ENCODE results near the gene BDNF. TPM values are rescaled to one million over a fixed set of nuclear protein-coding genes. Genes with fewer than 3 reads are reported as not detected.

The BDNF gene
- total RNA-seq, 1 experiment from 2014 or later: 5.4 TPM

- Histone ChIP-seq H3K36me3 (ENCODE audit: low read depth) (no peaks in the 10 kb centered on the region), H3K4me3 (no peak overlapping the region), H3K4me2 (no peak overlapping the region), H3K79me2 (ENCODE audit: low read depth) (no peaks in the 10 kb centered on the region), H4K20me1 (ENCODE audit: insufficient read depth) (no peaks in the 10 kb centered on the region), H3F3A (ENCODE audit: insufficient read depth, low read depth) (no peaks in the 10 kb centered on the region), H3K4me1 (replicated peaks; ENCODE audit: insufficient read depth) (no peaks in the 10 kb centered on the region), H3K27me3 (ENCODE audit: insufficient read depth, low read depth) (no peaks in the 10 kb centered on the region), H2AFZ (no peak overlapping the region), H3K9me3 (ENCODE audit: insufficient read depth, low read depth) (no peaks in the 10 kb centered on the region), H3K9me2 (ENCODE audit: insufficient read depth) (no peaks in the 10 kb centered on the region; the same call in 1 of the 2 replicates), H3K27ac (no peak overlapping the region)
- no peak for TF ChIP-seq EZH2 (IDR thresholded peaks at IDR 0.05; ENCODE audit: low read depth)
- TF ChIP-seq CTCF (conservative IDR thresholded peaks at IDR 0.05): no peak
- ChIA-PET POLR2A (ENCODE audit: unreplicated experiment) (no interaction called here), CTCF (no interaction called here)
- no peak for DNase-seq
- intact Hi-C loops (cut with micrococcal nuclease; ENCODE audit: unreplicated experiment): no loop called here
- no TSS peak for BruUV-seq (replicated peaks)
Measured at GRCh38 chr11:27677108-27677507, 23.1 kb downstream of the BDNF start.

GRCh38 chr11:27673979-27674663 is 26.1 kb downstream of the BDNF start:
- Histone ChIP-seq H3K9me3 (ENCODE audit: insufficient read depth, low read depth) (no peaks in the 10 kb centered on the region), H3K4me2 (no peak overlapping the region), H3K79me2 (ENCODE audit: low read depth) (no peaks in the 10 kb centered on the region), H2AFZ (no peak overlapping the region), H3K27ac (no peak overlapping the region), H3K4me3 (no peak overlapping the region), H3K9me2 (ENCODE audit: insufficient read depth) (no peaks in the 10 kb centered on the region; the same call in 1 of the 2 replicates), H3K36me3 (ENCODE audit: low read depth) (no peaks in the 10 kb centered on the region), H3K27me3 (ENCODE audit: insufficient read depth, low read depth) (no peaks in the 10 kb centered on the region), H3F3A (ENCODE audit: insufficient read depth, low read depth) (no peaks in the 10 kb centered on the region), H3K4me1 (replicated peaks; ENCODE audit: insufficient read depth) (no peaks in the 10 kb centered on the region), H4K20me1 (ENCODE audit: insufficient read depth) (no peaks in the 10 kb centered on the region)
- intact Hi-C loops (cut with micrococcal nuclease; ENCODE audit: unreplicated experiment): no loop called here
- no peak for DNase-seq
- TF ChIP-seq EZH2 (IDR thresholded peaks at IDR 0.05; ENCODE audit: low read depth) (no peak), CTCF (conservative IDR thresholded peaks at IDR 0.05) (no peak)
- no TSS peak for BruUV-seq (replicated peaks)
- POLR2A ChIA-PET (ENCODE audit: unreplicated experiment): no interaction called here
- CTCF ChIA-PET: no interaction called here

- Histone ChIP-seq H3K27me3 (ENCODE audit: insufficient read depth, low read depth) (no peaks in the 10 kb centered on the region), H3K4me2 (no peak overlapping the region), H3K4me3 (no peak overlapping the region)
Measured at GRCh38 chr11:27672836-27673464, 27.3 kb downstream of the BDNF start.

More at GRCh38 chr11:27672836-27673464, 27.3 kb downstream of the BDNF start:
- no peak for TF ChIP-seq CTCF (conservative IDR thresholded peaks at IDR 0.05)
- TF ChIP-seq EZH2 (IDR thresholded peaks at IDR 0.05; ENCODE audit: low read depth): no peak
- Histone ChIP-seq H3K9me3 (ENCODE audit: insufficient read depth, low read depth) (no peaks in the 10 kb centered on the region), H3K27ac (no peak overlapping the region), H3K9me2 (ENCODE audit: insufficient read depth) (no peaks in the 10 kb centered on the region; the same call in 1 of the 2 replicates), H3F3A (ENCODE audit: insufficient read depth, low read depth) (no peaks in the 10 kb centered on the region), H2AFZ (no peak overlapping the region), H4K20me1 (ENCODE audit: insufficient read depth) (no peaks in the 10 kb centered on the region), H3K79me2 (ENCODE audit: low read depth) (no peaks in the 10 kb centered on the region), H3K4me1 (replicated peaks; ENCODE audit: insufficient read depth) (no peaks in the 10 kb centered on the region), H3K36me3 (ENCODE audit: low read depth) (no peaks in the 10 kb centered on the region)
- ChIA-PET POLR2A (ENCODE audit: unreplicated experiment) (no interaction called here), CTCF (no interaction called here)
- no TSS peak for BruUV-seq (replicated peaks)
- DNase-seq: peak; percentile 12 to 57
- intact Hi-C loops (cut with micrococcal nuclease; ENCODE audit: unreplicated experiment): no loop called here

Measured in PC-9 (cell line).